ENCODE data around the gene TUBB6.

The TUBB6 gene

DNA sequence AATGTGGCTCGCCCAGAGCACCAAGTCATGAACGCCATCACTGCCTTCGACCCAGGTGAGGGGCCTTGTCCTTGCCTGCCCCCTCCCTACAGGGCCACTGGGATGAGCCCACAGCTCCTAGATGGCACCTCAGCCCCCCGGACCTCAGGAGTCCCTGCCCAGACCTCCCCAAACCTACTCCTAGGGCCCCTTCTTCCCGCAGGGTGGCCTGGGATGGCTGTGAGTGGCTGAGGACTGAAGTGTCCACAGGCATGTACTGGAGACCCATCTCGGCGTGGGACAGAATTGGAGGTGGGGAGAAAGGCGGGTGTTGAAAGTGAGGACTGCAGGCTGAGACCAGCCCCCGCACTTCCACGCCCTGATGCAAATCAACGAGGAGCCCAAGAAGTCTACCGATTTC lies 2.8 kb upstream of the TUBB6 start:
- TF ChIP-seq, protein P1, sequence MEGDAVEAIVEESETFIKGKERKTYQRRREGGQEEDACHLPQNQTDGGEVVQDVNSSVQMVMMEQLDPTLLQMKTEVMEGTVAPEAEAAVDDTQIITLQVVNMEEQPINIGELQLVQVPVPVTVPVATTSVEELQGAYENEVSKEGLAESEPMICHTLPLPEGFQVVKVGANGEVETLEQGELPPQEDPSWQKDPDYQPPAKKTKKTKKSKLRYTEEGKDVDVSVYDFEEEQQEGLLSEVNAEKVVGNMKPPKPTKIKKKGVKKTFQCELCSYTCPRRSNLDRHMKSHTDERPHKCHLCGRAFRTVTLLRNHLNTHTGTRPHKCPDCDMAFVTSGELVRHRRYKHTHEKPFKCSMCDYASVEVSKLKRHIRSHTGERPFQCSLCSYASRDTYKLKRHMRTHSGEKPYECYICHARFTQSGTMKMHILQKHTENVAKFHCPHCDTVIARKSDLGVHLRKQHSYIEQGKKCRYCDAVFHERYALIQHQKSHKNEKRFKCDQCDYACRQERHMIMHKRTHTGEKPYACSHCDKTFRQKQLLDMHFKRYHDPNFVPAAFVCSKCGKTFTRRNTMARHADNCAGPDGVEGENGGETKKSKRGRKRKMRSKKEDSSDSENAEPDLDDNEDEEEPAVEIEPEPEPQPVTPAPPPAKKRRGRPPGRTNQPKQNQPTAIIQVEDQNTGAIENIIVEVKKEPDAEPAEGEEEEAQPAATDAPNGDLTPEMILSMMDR (IDR thresholded peaks at IDR 0.05) = no peak

GRCh38 chr18:12305930-12306629 lies 2.0 kb upstream of the TUBB6 start:
- TF ChIP-seq, protein P1 (IDR thresholded peaks at IDR 0.05) = no peak

DNA sequence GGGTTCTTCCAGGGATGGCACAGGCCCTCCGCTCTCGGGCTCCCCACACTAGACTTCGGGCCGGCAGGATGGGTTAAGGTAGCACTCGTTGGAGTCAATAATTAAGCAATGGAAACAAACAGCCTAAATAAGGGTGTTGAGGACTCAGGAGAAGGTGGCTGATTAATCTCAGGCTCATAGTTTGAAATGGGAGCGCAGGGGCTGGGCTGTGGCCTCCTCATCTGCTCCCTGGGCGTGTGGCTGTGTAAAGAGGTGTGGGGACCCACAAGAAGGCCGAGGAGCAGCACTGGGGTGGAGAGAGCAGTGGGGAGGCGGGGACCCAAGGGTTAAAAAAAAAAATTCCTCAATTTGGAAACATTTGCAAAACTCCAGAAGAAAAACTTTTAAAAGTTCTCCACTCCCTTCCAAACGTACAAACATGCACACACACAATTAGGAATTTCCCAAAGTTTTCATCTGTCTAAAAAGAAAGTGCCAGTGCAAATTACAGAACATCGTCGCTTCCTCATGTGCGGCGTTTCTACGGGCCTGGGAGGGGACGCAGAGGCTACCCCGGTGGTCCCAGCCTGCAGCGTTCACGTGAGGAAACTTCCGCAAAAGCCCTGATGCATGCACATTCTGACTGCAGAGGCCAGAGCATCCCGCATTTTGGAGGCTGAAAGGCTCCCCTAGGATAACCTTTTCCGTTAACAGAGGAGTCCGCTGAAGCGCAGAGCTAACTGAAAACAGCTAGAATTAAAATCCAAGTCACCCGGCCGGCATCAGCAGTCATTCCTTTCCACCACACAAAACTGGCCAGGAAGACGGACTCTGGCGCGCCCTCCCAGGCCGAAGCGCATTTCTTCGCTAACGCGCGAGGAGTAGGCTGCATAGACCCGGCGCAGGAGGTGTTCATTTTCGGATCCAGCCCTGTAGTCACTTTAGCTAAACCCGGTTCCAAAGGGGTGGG lies 1.0 kb upstream of the TUBB6 start:
- TF ChIP-seq, protein P1 (IDR thresholded peaks at IDR 0.05) = no peak

DNA sequence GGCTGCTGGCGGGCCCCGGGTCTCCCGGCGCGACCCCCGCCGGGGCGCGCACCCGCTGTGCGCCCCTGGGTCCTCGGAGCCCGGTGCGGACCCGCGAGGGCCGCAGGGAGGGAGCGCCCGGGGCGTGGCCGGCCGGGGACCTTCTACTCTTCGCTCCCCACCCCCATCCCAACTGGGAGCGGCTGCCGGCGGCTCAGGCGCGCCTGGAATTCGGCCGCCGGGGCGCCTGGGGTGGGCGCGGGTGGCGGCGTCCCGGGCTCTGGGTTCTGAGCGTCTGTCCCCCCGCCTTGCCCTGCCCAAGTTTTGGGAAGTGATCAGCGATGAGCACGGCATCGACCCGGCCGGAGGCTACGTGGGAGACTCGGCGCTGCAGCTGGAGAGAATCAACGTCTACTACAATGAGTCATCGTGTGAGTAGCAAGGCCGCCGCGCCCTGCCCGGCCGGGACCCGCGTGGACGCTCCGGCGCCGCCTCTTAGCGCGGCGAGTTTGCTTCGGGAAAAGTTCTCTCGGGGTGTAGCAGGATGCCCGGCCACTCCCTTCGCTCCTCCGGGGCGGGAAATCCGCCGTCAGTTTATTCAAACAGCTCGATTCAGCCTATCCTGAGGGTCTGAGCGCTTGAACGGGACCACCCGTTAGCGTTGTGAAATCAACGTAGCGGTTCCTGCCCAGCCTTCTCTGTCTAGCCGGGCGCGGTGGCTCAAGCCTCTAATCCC lies 502 bp downstream of the TUBB6 start:
- TF ChIP-seq, protein P1 (IDR thresholded peaks at IDR 0.05) = no peak

- TF ChIP-seq, protein P1 (IDR thresholded peaks at IDR 0.05) = no peak
These were observed 1.7 kb downstream of the TUBB6 start for GRCh38 chr18:12309683-12310198.

DNA sequence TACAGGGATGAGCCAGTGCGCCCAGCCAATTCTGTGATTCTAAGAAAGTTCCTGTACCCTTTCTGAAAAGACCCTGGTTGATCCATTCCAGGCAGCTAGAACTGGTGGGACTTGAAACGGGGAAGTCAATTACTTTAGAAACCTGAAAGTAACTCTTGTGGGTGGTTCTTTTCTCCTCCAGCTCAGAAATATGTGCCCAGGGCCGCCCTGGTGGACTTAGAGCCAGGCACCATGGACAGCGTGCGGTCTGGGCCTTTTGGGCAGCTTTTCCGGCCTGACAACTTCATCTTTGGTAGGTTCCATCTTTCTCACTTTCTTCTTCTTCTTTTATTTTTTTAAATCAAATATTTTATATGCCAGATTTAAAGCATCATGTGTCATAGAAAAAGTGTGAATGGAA lies 2.7 kb downstream of the TUBB6 start:
- TF ChIP-seq, protein P1 (IDR thresholded peaks at IDR 0.05) = no peak

GRCh38 chr18:12312976-12313375 lies 4.9 kb downstream of the TUBB6 start:
- TF ChIP-seq, protein P1 (IDR thresholded peaks at IDR 0.05) = no peak
